ENCODE results near the gene IL17B.

IL17B gene

GRCh38 chr5:149372932-149373331 is 6.2 kb downstream of the IL17B start:
- H3K4me1 ChIP-seq (ENCODE audit: insufficient read depth, low read length): peaks cover 4% of the 10 kb centered on the region; the same call in 1 of the 2 replicates
- no peaks in the 10 kb centered on the region for H3K27me3 ChIP-seq (ENCODE audit: insufficient read depth, low read length)
- H3K27ac ChIP-seq (ENCODE audit: low read depth, low read length): no peak overlapping the region
- no peaks in the 10 kb centered on the region for H3K9me3 ChIP-seq (ENCODE audit: insufficient read depth, low read depth, low read length)
- no peaks in the 10 kb centered on the region for H3K36me3 ChIP-seq (ENCODE audit: insufficient read depth, low read length)
- WGBS: 93% methylated on average over 3 of the region's 3 CpGs
- no peak overlapping the region for H3K9ac ChIP-seq (ENCODE audit: low read depth, low read length)
- no peak overlapping the region for H3K4me3 ChIP-seq (ENCODE audit: low read length)

DNA sequence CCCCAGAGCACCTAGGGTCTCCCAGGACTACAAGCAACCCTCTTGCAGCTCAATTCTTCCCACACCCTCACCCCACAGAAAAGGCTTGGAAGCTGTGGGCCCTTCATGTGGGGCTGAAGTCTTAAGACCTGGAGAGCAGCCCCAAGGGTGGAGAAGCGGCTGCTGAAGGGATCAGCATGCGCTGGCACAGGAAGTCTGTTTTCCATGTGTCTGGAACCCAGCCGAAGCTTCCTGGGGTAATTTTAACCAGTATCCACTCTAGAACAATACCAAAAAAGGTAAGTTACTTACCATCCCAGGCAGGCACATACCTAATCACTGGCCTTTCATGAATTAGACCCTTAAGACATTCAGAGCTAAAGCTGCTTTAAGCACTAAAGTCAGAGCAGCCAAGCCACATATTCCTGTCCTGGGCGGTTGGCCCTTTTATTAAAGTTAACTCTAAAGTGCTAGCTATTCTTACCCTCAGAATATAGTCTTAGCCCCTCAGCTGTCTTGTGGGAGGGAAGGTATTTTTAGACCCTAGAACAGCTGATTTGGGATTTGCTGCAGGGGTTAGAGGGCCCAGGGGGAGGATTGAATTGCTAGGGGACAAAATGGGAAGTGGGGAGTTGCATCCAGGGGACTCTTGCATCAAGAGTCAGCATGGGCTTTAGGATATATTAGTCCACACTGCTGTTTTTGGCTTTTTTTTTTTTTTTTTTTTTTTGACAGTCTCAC is 6.9 kb downstream of the IL17B start:
- no peaks in the 10 kb centered on the region for H3K27me3 ChIP-seq (ENCODE audit: insufficient read depth, low read length)
- WGBS: 95% methylated on average over 4 of the region's 4 CpGs
- no peaks in the 10 kb centered on the region for H3K9me3 ChIP-seq (ENCODE audit: insufficient read depth, low read depth, low read length)
- no peak overlapping the region for H3K4me3 ChIP-seq (ENCODE audit: low read length)
- H3K4me1 ChIP-seq (ENCODE audit: insufficient read depth, low read length): peaks cover 4% of the 10 kb centered on the region; the same call in 1 of the 2 replicates
- H3K36me3 ChIP-seq (ENCODE audit: insufficient read depth, low read length): no peaks in the 10 kb centered on the region
- H3K27ac ChIP-seq (ENCODE audit: low read depth, low read length): no peak overlapping the region
- no peak overlapping the region for H3K9ac ChIP-seq (ENCODE audit: low read depth, low read length)

GRCh38 chr5:149371296-149371962 is 7.7 kb downstream of the IL17B start:
- H3K9ac ChIP-seq (ENCODE audit: low read depth, low read length): no peak overlapping the region
- peaks cover 4% of the 10 kb centered on the region; the same call in 1 of the 2 replicates for H3K4me1 ChIP-seq (ENCODE audit: insufficient read depth, low read length)
- H3K4me3 ChIP-seq (ENCODE audit: low read length): no peak overlapping the region
- WGBS: 54% methylated on average over 12 of the region's 12 CpGs
- no peaks in the 10 kb centered on the region for H3K9me3 ChIP-seq (ENCODE audit: insufficient read depth, low read depth, low read length)
- no peak overlapping the region for H3K27ac ChIP-seq (ENCODE audit: low read depth, low read length)
- H3K36me3 ChIP-seq (ENCODE audit: insufficient read depth, low read length): no peaks in the 10 kb centered on the region
- no peaks in the 10 kb centered on the region for H3K27me3 ChIP-seq (ENCODE audit: insufficient read depth, low read length)

DNA sequence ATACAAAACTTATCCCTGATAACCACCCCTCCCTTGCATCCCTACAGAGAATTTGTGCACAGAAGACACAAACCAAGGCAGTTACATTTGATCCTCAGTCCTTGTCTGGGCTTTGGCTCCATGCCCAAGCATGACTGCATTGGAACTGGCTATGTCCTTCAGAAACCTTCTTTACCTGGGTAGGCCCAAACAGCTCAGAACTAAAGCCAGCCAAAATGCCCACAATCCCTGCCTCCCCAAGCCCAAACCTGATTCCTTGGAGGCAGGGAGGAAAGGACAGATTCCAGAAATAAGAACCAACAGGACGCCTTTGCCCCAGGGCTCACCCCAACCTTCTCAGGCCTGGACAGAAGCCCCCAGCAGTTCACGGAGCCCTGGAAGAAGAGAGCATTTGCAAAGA is 8.2 kb downstream of the IL17B start:
- Histone ChIP-seq H3K27ac (ENCODE audit: low read depth, low read length) (no peak overlapping the region), H3K4me1 (ENCODE audit: insufficient read depth, low read length) (peaks cover 4% of the 10 kb centered on the region; the same call in 1 of the 2 replicates), H3K9ac (ENCODE audit: low read depth, low read length) (no peak overlapping the region), H3K27me3 (ENCODE audit: insufficient read depth, low read length) (no peaks in the 10 kb centered on the region), H3K4me3 (ENCODE audit: low read length) (no peak overlapping the region), H3K36me3 (ENCODE audit: insufficient read depth, low read length) (no peaks in the 10 kb centered on the region), H3K9me3 (ENCODE audit: insufficient read depth, low read depth, low read length) (no peaks in the 10 kb centered on the region)
- WGBS: 83% methylated on average over 2 of the region's 2 CpGs

GRCh38 chr5:149367972-149368645 is 11.0 kb downstream of the IL17B start:
- Histone ChIP-seq H3K27ac (ENCODE audit: low read depth, low read length) (no peak overlapping the region), H3K4me3 (ENCODE audit: low read length) (no peak overlapping the region), H3K9ac (ENCODE audit: low read depth, low read length) (no peak overlapping the region), H3K9me3 (ENCODE audit: insufficient read depth, low read depth, low read length) (no peaks in the 10 kb centered on the region), H3K36me3 (ENCODE audit: insufficient read depth, low read length) (no peaks in the 10 kb centered on the region), H3K4me1 (ENCODE audit: insufficient read depth, low read length) (peaks cover 4% of the 10 kb centered on the region; the same call in 1 of the 2 replicates), H3K27me3 (ENCODE audit: insufficient read depth, low read length) (no peaks in the 10 kb centered on the region)
- WGBS: 95% methylated on average over 22 of the region's 22 CpGs

- Histone ChIP-seq H3K27ac (ENCODE audit: low read depth, low read length) (no peak overlapping the region), H3K36me3 (ENCODE audit: insufficient read depth, low read length) (no peaks in the 10 kb centered on the region), H3K9me3 (ENCODE audit: insufficient read depth, low read depth, low read length) (no peaks in the 10 kb centered on the region), H3K4me1 (ENCODE audit: insufficient read depth, low read length) (peaks cover 4% of the 10 kb centered on the region; the same call in 1 of the 2 replicates), H3K9ac (ENCODE audit: low read depth, low read length) (no peak overlapping the region), H3K27me3 (ENCODE audit: insufficient read depth, low read length) (no peaks in the 10 kb centered on the region), H3K4me3 (ENCODE audit: low read length) (no peak overlapping the region)
- 43% methylated on average over 14 of the region's 14 CpGs for WGBS
These were observed 11.7 kb downstream of the IL17B start for GRCh38 chr5:149367249-149367971.

DNA sequence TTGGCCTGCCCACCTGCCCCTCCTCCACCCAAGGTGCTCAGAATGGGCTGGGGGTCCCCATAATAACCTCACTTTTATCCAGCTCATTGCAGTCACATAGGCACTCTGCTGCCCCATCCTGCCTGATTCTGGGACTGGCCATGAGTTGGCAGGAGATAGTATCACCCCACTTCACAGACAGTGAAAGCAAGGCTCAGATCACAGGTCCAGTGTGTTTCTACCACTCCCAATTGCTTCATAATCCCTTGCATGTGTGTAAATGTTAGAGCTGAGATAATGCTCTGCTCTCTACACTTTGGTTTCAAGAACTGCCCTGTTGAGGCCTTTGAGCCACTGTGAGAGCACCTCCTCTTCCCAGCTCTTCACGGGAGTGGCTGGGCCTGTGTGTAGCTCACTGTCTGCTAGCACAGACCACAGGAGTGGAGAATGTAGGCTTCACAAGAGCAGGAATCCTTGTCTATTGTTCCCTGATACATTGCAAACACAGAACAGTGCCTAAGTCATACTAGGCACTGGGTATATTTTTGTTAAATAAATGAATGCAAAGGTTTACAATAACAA is 12.8 kb downstream of the IL17B start:
- no peak overlapping the region for H3K9ac ChIP-seq (ENCODE audit: low read depth, low read length)
- H3K27ac ChIP-seq (ENCODE audit: low read depth, low read length): no peak overlapping the region
- no peaks in the 10 kb centered on the region for H3K36me3 ChIP-seq (ENCODE audit: insufficient read depth, low read length)
- WGBS: 89% methylated on average over 1 of the region's 1 CpG
- H3K4me3 ChIP-seq (ENCODE audit: low read length): no peak overlapping the region
- H3K9me3 ChIP-seq (ENCODE audit: insufficient read depth, low read depth, low read length): no peaks in the 10 kb centered on the region
- no peaks in the 10 kb centered on the region for H3K27me3 ChIP-seq (ENCODE audit: insufficient read depth, low read length)
- H3K4me1 ChIP-seq (ENCODE audit: insufficient read depth, low read length): peaks cover 4% of the 10 kb centered on the region; the same call in 1 of the 2 replicates

DNA sequence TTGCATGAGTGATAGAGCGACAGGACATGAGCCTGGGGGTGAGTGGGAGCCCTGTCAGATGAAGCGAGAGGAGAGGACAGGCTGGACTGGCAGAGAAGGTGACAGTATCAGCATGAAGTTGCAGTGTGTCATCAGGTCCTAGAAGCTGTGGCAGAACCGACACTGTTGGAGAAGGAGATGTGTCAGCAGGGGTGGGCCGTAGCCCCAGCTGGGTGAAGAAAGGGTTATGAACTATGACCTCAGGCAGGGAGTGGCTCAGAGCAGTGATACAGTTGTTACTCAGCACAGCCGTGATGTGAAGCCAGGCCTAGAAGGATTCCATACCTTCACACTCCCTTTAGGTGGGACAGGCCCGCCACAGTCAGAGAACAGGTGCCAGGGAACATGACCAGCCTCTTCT is 13.7 kb downstream of the IL17B start:
- Histone ChIP-seq H3K9ac (ENCODE audit: low read depth, low read length) (no peak overlapping the region), H3K36me3 (ENCODE audit: insufficient read depth, low read length) (no peaks in the 10 kb centered on the region), H3K27me3 (ENCODE audit: insufficient read depth, low read length) (no peaks in the 10 kb centered on the region), H3K4me3 (ENCODE audit: low read length) (no peak overlapping the region), H3K27ac (ENCODE audit: low read depth, low read length) (no peak overlapping the region), H3K4me1 (ENCODE audit: insufficient read depth, low read length) (no peaks in the 10 kb centered on the region), H3K9me3 (ENCODE audit: insufficient read depth, low read depth, low read length) (no peaks in the 10 kb centered on the region)
- 90% methylated on average over 6 of the region's 6 CpGs for WGBS

DNA sequence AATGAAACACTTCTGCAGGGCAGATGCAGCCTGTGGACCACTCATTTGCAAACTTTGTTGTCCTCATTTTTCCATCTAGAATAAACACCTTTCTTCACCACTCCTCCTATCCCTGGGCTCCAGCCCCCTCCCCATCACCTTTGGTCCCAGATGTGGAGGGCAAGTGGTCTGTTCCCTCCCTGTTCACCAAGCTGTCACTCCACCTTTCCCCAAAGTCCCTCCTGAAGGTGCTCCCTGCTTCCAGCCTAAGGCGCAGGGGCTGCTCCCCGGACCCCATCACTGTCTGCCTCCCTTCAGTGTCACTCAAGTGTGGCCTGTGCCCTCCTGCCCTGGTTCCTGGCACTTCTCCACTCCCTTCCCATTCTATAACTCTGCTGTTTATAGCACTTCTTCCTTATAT is 14.4 kb downstream of the IL17B start:
- 89% methylated on average over 2 of the region's 2 CpGs for WGBS
- Histone ChIP-seq H3K27ac (ENCODE audit: low read depth, low read length) (no peak overlapping the region), H3K27me3 (ENCODE audit: insufficient read depth, low read length) (no peaks in the 10 kb centered on the region), H3K9me3 (ENCODE audit: insufficient read depth, low read depth, low read length) (no peaks in the 10 kb centered on the region), H3K4me3 (ENCODE audit: low read length) (no peak overlapping the region), H3K9ac (ENCODE audit: low read depth, low read length) (no peak overlapping the region), H3K4me1 (ENCODE audit: insufficient read depth, low read length) (no peaks in the 10 kb centered on the region), H3K36me3 (ENCODE audit: insufficient read depth, low read length) (no peaks in the 10 kb centered on the region)

DNA sequence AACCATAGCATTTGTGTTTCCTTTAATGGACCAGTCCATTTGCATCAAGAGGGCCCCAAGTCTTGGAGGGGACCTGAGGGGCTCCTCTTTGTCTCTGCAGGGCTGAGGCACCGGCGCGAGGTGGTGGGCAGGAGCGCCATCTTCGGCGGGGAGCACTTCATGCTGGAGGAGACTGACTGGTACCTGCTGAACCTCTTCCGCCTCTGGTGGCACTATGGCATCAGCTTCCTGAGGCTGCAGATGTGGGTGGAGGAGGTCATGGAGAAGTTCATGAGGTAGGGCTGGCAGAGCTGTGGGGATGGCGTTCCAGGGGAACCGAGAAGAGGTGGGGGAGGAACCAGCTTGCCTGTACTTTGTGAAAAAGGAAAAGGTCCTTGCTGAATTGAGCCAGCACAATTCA is 15.2 kb downstream of the IL17B start:
- Histone ChIP-seq H3K9ac (ENCODE audit: low read depth, low read length) (no peak overlapping the region), H3K4me3 (ENCODE audit: low read length) (no peak overlapping the region), H3K9me3 (ENCODE audit: insufficient read depth, low read depth, low read length) (no peaks in the 10 kb centered on the region), H3K4me1 (ENCODE audit: insufficient read depth, low read length) (no peaks in the 10 kb centered on the region), H3K27me3 (ENCODE audit: insufficient read depth, low read length) (0 out of 2 replicates have a peak, but pooled peaks cover 4% of the 10 kb centered on the region), H3K36me3 (ENCODE audit: insufficient read depth, low read length) (no peaks in the 10 kb centered on the region), H3K27ac (ENCODE audit: low read depth, low read length) (no peak overlapping the region)
- 95% methylated on average over 9 of the region's 9 CpGs for WGBS

All from HUES64 (cell line).